ENCODE data around the gene DCTN3. TPM values are rescaled to one million over a fixed set of nuclear protein-coding genes. Genes with fewer than 3 reads are reported as not detected.

DCTN3 gene
- total RNA-seq, 1 experiment from 2014 or later, result 57.5 TPM

DNA sequence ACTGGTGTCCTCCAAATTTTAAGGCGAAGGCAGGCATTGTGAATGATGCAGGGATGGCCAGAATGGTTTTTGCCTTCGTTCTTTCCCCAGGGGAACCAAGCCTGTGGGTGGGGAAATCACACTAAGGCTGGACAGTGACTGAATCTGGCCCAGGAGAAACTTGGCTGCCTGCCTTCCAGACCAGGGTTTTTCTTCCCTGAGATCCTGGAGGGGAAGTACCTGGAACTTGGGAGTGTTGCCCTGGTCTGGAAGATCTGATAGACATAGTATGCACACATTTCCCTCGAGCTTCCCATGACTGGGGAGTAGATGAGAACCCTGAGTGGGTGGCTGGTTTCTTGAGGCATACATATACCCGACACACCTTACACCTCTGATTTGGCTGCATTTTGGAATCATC lies 31.0 kb upstream of the DCTN3 start:
- Histone ChIP-seq H3K27ac (0 out of 2 replicates have a peak overlapping the region, but pooled peaks have one; percentile 19), H3K9me3 (ENCODE audit: insufficient read depth, low read depth) (no peaks in the 10 kb centered on the region), H3K4me1 (replicated peaks; ENCODE audit: insufficient read depth) (peaks cover 19% of the 10 kb centered on the region), H3F3A (ENCODE audit: insufficient read depth, low read depth) (peaks cover 7% of the 10 kb centered on the region; the same call in 1 of the 2 replicates), H2AFZ (peak overlapping the region; percentile 77), H3K79me2 (ENCODE audit: low read depth) (peaks cover 10% of the 10 kb centered on the region; the same call in 1 of the 2 replicates), H3K9me2 (ENCODE audit: insufficient read depth) (no peaks in the 10 kb centered on the region), H3K27me3 (ENCODE audit: insufficient read depth, low read depth) (no peaks in the 10 kb centered on the region), H3K4me2 (peak overlapping the region; percentile 74), H3K4me3 (peak overlapping the region; percentile 54; the same call in 1 of the 2 replicates), H4K20me1 (ENCODE audit: insufficient read depth) (no peaks in the 10 kb centered on the region), H3K36me3 (ENCODE audit: low read depth) (no peaks in the 10 kb centered on the region)
- ChIA-PET POLR2A (ENCODE audit: unreplicated experiment) (interaction anchor here (0.6 kb wide), 1 partner anchor 1361 kb away, joined by 6 read pairs; the partner anchor contains the start of gene NFX1), CTCF (interaction anchor here (0.5 kb wide), 1 partner anchor 37 kb away, joined by 3 read pairs; no protein-coding TSS in a partner anchor)
- intact Hi-C loops (cut with micrococcal nuclease; ENCODE audit: unreplicated experiment), result no loop called here
- TF ChIP-seq EZH2 (IDR thresholded peaks at IDR 0.05; ENCODE audit: low read depth) (no peak), CTCF (conservative IDR thresholded peaks at IDR 0.05) (no peak)
- DNase-seq, result no peak
- TSS peak; percentile 95 for BruUV-seq (replicated peaks)

DNA sequence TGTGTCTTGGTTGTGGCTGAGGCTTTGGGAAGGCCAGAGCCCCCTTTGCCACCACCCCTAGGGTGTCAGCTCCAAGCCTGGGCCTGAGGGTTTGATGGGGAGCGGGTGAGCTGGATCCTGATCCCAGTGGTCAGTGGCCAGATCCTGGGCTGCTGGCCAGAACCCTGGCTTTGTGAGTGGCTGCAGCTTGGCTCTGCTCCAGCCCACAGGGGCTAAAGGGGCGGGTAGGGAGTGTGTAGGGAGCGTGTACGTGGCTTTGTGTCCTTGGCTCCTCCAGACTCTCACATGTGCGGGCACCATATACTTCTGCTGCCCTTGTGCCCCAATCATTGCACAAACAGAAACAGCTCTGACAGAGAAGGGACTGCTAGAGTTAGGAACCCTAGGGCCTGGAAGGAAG lies 30.5 kb upstream of the DCTN3 start:
- Histone ChIP-seq H3K4me2 (no peak overlapping the region), H3K4me3 (no peak overlapping the region), H2AFZ (no peak overlapping the region), H4K20me1 (ENCODE audit: insufficient read depth) (no peaks in the 10 kb centered on the region; the same call in 1 of the 2 replicates), H3K79me2 (ENCODE audit: low read depth) (peaks cover 10% of the 10 kb centered on the region; the same call in 1 of the 2 replicates), H3F3A (ENCODE audit: insufficient read depth, low read depth) (peaks cover 11% of the 10 kb centered on the region; the same call in 1 of the 2 replicates), H3K27me3 (ENCODE audit: insufficient read depth, low read depth) (no peaks in the 10 kb centered on the region), H3K27ac (no peak overlapping the region), H3K9me2 (ENCODE audit: insufficient read depth) (no peaks in the 10 kb centered on the region), H3K36me3 (ENCODE audit: low read depth) (no peaks in the 10 kb centered on the region), H3K9me3 (ENCODE audit: insufficient read depth, low read depth) (no peaks in the 10 kb centered on the region), H3K4me1 (replicated peaks; ENCODE audit: insufficient read depth) (peaks cover 23% of the 10 kb centered on the region)
- no peak for DNase-seq
- intact Hi-C loops (cut with micrococcal nuclease; ENCODE audit: unreplicated experiment), result no loop called here
- POLR2A ChIA-PET (ENCODE audit: unreplicated experiment), result interaction anchor here (0.6 kb wide), 1 partner anchor 14 kb away, joined by 3 read pairs; no protein-coding TSS in a partner anchor
- no TSS peak for BruUV-seq (replicated peaks)
- TF ChIP-seq CTCF (conservative IDR thresholded peaks at IDR 0.05), result no peak
- TF ChIP-seq EZH2 (IDR thresholded peaks at IDR 0.05; ENCODE audit: low read depth), result no peak
- CTCF ChIA-PET, result interaction anchor here (0.5 kb wide), 1 partner anchor 37 kb away, joined by 3 read pairs; no protein-coding TSS in a partner anchor

- no peak overlapping the region for H3K4me2 ChIP-seq
- no TSS peak for BruUV-seq (replicated peaks)
- intact Hi-C loops (cut with micrococcal nuclease; ENCODE audit: unreplicated experiment), result no loop called here
- H3F3A ChIP-seq (ENCODE audit: insufficient read depth, low read depth), result peaks cover 11% of the 10 kb centered on the region; the same call in 1 of the 2 replicates
- H3K27ac ChIP-seq, result no peak overlapping the region
- H2AFZ ChIP-seq, result no peak overlapping the region
- no peaks in the 10 kb centered on the region; the same call in 1 of the 2 replicates for H4K20me1 ChIP-seq (ENCODE audit: insufficient read depth)
- ChIA-PET CTCF (no interaction called here), POLR2A (ENCODE audit: unreplicated experiment) (no interaction called here)
- H3K79me2 ChIP-seq (ENCODE audit: low read depth), result peaks cover 10% of the 10 kb centered on the region; the same call in 1 of the 2 replicates
- H3K9me3 ChIP-seq (ENCODE audit: insufficient read depth, low read depth), result no peaks in the 10 kb centered on the region
- H3K36me3 ChIP-seq (ENCODE audit: low read depth), result no peaks in the 10 kb centered on the region
- no peaks in the 10 kb centered on the region for H3K9me2 ChIP-seq (ENCODE audit: insufficient read depth)
- no peak for DNase-seq
- no peaks in the 10 kb centered on the region for H3K27me3 ChIP-seq (ENCODE audit: insufficient read depth, low read depth)
- peaks cover 28% of the 10 kb centered on the region for H3K4me1 ChIP-seq (replicated peaks; ENCODE audit: insufficient read depth)
- TF ChIP-seq EZH2 (IDR thresholded peaks at IDR 0.05; ENCODE audit: low read depth) (no peak), CTCF (conservative IDR thresholded peaks at IDR 0.05) (no peak)
- no peak overlapping the region for H3K4me3 ChIP-seq
Observed at GRCh38 chr9:34648673-34649072, 28.4 kb upstream of the DCTN3 start.
